HFFc6 (cell line): ENCODE measurements around the gene ZFAND2B. TPM values are rescaled to one million over a fixed set of nuclear protein-coding genes. Genes with fewer than 3 reads are reported as not detected.

Experiments
- DNase-seq: peaks from one replicate; pipeline ENCODE4 v3.0.0-alpha.2; 2018
- H3K27ac Mint-ChIP-seq: 2 replicates; pipeline ENCODE4 v1.8.0; 2020; ENCODE audit warnings: mild to moderate bottlenecking, mixed read lengths
- H3K27me3 Mint-ChIP-seq: 2 replicates; pipeline ENCODE4 v1.8.0; 2021; ENCODE audit warnings: mild to moderate bottlenecking, moderate library complexity, mixed read lengths; ENCODE audit not compliant: insufficient read depth
- H3K36me3 Mint-ChIP-seq: 2 replicates; pipeline ENCODE4 v1.8.0; 2021; ENCODE audit warnings: low read depth, mixed read lengths
- H3K4me1 Mint-ChIP-seq: 2 replicates; pipeline ENCODE4 v1.8.0; 2020; ENCODE audit warnings: low read depth, mixed read lengths
- H3K4me3 Mint-ChIP-seq: 2 replicates; pipeline ENCODE4 v1.8.0; 2020; ENCODE audit warnings: mild to moderate bottlenecking, moderate library complexity, mixed read lengths
- H3K9me3 Mint-ChIP-seq: 2 replicates; pipeline ENCODE4 v1.8.0; 2020; ENCODE audit warnings: mild to moderate bottlenecking, mixed read lengths
- total RNA-seq, 6 experiments: library from RNA; stranded (reverse); fragmentation: NEBNext Ultra II Directional; extraction: Animal tissue kit (Norgen Biotek cat#: 25700); gene quantifications; 2 replicates in 1 of 6; 3 replicates in 5 of 6; pipeline ENCODE4 v1.2.3, GENCODE V29; 2021
- TF ChIP-seq, protein P1 (sequence below): fragments of 200-600 bp; sonication (generic); IDR thresholded peaks from 2 replicates; pipeline ENCODE4 v1.5.0; 2021; ENCODE audit warnings: antibody characterized with exemption, mild to moderate bottlenecking

Gene ZFAND2B
- total RNA-seq, 6 experiments from 2014 or later, result 28.8 to 39.6 (median 33.1) TPM

DNA sequence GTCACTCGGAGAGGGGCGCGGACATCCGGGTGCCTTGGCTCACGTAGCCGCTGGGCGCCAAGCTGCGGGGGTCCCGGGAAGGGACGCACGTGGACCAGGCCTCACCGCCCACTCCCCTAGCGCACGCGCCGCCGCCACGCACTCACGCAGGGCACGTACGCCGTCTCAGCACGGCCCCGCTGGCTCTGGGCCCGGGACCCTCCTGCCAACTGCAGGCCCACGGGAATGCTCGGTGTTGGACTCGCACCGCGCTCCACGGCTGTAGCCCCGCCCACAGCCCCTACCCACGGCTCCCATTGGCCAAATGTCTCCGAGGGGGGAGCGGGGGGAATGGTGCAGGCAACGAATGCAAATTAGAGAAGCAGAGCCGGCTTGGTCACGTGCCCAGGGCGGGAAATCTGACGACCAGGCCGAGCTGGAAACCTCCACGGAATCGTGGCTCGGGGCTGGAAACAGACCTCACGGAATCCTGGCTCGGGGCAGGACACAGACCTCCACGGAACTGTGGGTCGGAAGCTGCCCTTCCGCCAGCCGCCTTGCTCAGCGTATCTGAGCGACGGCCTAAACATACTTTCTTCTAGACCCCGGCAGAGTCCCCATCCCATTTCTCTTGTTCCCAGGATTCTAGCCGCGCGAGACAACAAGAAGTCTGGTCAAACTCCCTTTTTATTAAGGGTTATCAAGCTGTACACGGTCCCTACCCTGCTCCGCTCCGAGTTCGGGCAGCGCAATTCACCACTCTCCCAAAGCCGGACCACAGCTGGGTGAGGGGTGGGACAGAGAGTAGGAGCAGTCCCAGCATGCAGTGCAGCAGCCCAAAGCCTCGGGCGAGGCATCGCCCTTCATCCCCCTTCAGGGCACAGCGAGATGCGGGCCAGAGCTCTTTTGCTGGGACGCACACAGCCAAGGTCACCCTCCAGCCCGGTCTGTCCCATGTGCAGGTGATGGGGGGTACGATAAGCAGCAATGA lies 12.4 kb downstream of the ZFAND2B start, which contains the start of gene ABCB6:
TSS of gene ABCB6 (minus strand) at position 227 of the 970 bp plus-strand sequence. CDS start 285 bp downstream, outside the sequence.
- DNase-seq, result peak; percentile 86
- Mint-ChIP-seq H3K36me3 (peaks cover 7% of the 10 kb centered on the region), H3K27me3 (no peaks in the 10 kb centered on the region; the same call in none of the 2 replicates), H3K9me3 (no peaks in the 10 kb centered on the region), H3K4me3 (peak within 1 kb of the TSS; percentile 87), H3K27ac (peak within 1 kb of the TSS; percentile 90), H3K4me1 (peaks cover 24% of the 10 kb centered on the region)
- TF ChIP-seq, protein P1, sequence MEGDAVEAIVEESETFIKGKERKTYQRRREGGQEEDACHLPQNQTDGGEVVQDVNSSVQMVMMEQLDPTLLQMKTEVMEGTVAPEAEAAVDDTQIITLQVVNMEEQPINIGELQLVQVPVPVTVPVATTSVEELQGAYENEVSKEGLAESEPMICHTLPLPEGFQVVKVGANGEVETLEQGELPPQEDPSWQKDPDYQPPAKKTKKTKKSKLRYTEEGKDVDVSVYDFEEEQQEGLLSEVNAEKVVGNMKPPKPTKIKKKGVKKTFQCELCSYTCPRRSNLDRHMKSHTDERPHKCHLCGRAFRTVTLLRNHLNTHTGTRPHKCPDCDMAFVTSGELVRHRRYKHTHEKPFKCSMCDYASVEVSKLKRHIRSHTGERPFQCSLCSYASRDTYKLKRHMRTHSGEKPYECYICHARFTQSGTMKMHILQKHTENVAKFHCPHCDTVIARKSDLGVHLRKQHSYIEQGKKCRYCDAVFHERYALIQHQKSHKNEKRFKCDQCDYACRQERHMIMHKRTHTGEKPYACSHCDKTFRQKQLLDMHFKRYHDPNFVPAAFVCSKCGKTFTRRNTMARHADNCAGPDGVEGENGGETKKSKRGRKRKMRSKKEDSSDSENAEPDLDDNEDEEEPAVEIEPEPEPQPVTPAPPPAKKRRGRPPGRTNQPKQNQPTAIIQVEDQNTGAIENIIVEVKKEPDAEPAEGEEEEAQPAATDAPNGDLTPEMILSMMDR, result no peak

DNA sequence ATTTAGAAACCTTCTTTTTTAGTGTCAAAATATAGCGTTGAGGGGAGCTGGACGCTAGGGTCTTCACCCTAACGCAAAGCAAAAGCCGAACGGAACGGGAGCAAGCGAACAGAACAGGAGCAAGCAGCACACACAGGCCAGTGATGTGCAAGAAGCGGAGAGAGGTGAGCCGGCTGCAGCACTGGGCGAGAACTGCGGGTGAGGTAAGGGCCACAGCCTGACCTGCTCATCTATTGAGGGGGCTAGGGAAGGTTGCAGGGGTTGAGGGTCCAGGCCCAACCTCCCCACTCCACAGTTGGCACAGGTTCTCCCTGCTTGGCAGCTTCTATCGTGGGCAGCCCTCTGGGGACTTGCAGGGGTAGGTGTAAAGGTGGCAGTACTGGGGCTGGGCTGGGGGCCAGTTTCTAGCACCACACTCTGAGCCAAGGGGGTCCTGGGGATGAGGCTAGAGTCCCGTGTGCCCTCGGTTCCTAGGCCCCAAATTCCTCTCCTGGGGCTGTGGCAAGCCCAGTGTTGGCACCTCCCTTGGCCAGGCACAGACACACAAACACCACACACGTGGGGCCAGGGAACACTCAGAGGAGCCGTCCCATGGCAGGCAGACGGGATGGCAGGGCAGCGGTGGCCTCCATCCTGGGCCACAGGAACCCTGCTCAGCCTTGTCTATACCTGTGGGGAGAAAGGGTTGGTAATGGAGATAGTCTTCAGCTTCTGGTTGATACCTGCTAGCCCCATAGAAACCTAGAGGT lies 13.4 kb downstream of the ZFAND2B start:
- peak overlapping the region; percentile 79; the same call in 1 of the 2 replicates for H3K27ac Mint-ChIP-seq
- H3K9me3 Mint-ChIP-seq, result no peaks in the 10 kb centered on the region
- TF ChIP-seq, protein P1, result no peak
- H3K36me3 Mint-ChIP-seq, result peaks cover 4% of the 10 kb centered on the region
- H3K4me1 Mint-ChIP-seq, result peaks cover 24% of the 10 kb centered on the region
- DNase-seq, result no peak
- no peak overlapping the region for H3K4me3 Mint-ChIP-seq
- H3K27me3 Mint-ChIP-seq, result no peaks in the 10 kb centered on the region; the same call in none of the 2 replicates

DNA sequence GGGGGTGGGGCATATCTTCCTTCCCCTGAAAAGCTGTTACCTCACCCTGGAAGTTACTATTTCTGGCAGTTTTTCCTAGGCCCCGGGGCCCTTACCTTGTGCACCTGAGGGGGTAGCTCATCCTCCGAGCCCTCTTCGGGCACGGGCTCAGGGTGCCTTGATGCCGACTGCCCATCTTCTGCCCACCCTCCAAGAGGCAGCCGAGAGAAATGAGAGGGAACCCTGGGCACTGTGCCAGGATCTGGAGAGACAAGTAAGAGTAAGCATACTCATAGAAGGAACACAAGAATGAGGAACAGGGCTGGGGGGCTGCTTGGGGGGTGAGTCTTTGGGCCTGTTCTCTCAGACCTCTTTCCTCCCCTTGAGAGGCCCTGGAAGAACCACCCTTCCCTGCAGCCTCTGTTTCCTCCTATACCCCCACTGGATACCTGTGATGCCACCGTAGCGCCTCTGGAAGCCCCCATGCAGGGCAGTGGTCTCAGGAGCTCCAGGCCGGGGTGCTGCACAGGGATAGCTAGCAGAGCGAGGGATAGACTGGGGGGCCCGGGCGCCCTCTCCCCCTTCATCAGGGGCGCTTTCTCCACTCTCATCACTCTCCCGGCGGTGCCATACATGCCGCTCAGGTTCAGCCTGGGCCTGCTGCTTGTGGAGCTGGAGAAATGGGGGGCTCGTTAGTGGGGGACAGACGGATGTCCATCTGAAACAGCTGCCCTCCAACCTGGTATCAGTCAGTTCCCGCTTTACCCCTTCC lies 14.2 kb downstream of the ZFAND2B start:
- no peak for DNase-seq
- Mint-ChIP-seq H3K27ac (no peak overlapping the region), H3K36me3 (peaks cover 4% of the 10 kb centered on the region), H3K27me3 (no peaks in the 10 kb centered on the region; the same call in none of the 2 replicates), H3K9me3 (no peaks in the 10 kb centered on the region), H3K4me3 (no peak overlapping the region), H3K4me1 (peaks cover 24% of the 10 kb centered on the region)
- TF ChIP-seq, protein P1, result no peak

DNA sequence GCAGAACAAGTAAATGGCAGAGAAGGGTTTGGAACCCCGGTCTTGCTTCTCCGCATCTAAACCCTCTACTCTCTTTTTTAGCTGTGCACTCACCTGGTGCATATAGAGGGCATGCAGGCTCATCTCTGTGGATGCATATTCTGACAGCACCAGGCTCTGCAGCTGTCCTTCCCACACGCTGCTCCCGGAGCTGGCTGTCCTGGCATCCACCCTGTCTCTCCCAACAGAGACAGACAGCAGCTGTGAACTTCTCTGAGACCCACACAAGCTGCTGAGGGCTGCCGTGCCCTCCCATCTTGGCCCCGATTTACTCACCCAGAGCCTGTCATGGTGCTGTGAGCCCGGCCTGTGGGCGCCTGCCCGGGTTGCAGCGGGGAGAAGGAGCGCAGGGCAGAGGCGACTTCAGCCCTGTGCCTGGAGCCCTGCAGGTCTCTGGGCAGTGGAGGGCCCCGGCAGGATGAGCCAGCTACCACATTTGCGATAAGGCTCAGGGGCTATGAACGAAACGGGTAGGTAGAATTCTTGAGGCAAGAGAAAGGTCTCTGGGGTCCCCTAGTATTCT lies 15.5 kb downstream of the ZFAND2B start:
- H3K4me1 Mint-ChIP-seq, result peaks cover 19% of the 10 kb centered on the region
- DNase-seq, result no peak
- no peak overlapping the region for H3K27ac Mint-ChIP-seq
- H3K36me3 Mint-ChIP-seq, result peaks cover 9% of the 10 kb centered on the region
- no peak overlapping the region for H3K4me3 Mint-ChIP-seq
- H3K27me3 Mint-ChIP-seq, result no peaks in the 10 kb centered on the region; the same call in 1 of the 2 replicates
- no peaks in the 10 kb centered on the region for H3K9me3 Mint-ChIP-seq
- TF ChIP-seq, protein P1, result no peak
